WTC11 (cell line): Measurements from ENCODE around the gene NRF1. TPM values are rescaled to one million over a fixed set of nuclear protein-coding genes. Genes with fewer than 3 reads are reported as not detected.
A peak's percentile ranks its signal among the peaks of the same experiment; 100 is the strongest.

ENCODE experiments used
- ATAC-seq: fragments of 200-7000 bp; cut with Tn5 transposase; 2 replicates; pipeline ENCODE4 v1.10.0; 2021; ENCODE audit warnings: mild to moderate bottlenecking, moderate library complexity
- CTCF ChIA-PET: fragments of 300-600 bp; sonication (Branson Sonifier 250); formaldehyde crosslinking; loops from one replicate; lab custom pipeline; 2021; ENCODE audit warnings: antibody characterized with exemption; lab: Charles Lee
- POLR2A ChIA-PET: fragments of 350-600 bp; sonication (Branson Sonifier 250); formaldehyde crosslinking; loops from one replicate; lab custom pipeline; 2021; ENCODE audit warnings: antibody characterized with exemption; lab: Charles Lee
- DNase-seq: peaks from one replicate; pipeline ENCODE4 v3.0.0; 2021; ENCODE audit warnings: low spot score
- H3K27ac Mint-ChIP-seq: 2 replicates; pipeline ENCODE4 v1.8.0; 2021; ENCODE audit warnings: mixed read lengths
- H3K27me3 Mint-ChIP-seq: 2 replicates; pipeline ENCODE4 v1.8.0; 2021; ENCODE audit warnings: low read depth, mild to moderate bottlenecking, moderate library complexity, mixed read lengths
- H3K36me3 Mint-ChIP-seq: 2 replicates; pipeline ENCODE4 v1.8.0; 2021; ENCODE audit warnings: mixed read lengths
- H3K4me1 Mint-ChIP-seq: 2 replicates; pipeline ENCODE4 v1.8.0; 2022; ENCODE audit warnings: mixed read lengths
- H3K4me3 Mint-ChIP-seq: 2 replicates; pipeline ENCODE4 v1.8.0; 2021; ENCODE audit warnings: mild to moderate bottlenecking, moderate library complexity, mixed read lengths
- H3K9me3 Mint-ChIP-seq: 2 replicates; pipeline ENCODE4 v1.8.0; 2021; ENCODE audit warnings: mixed read lengths
- ESRRA ChIP-seq: sonication (generic); formaldehyde crosslinking; IDR thresholded peaks from 2 replicates; pipeline ENCODE4 v1.8.1; 2022; ENCODE audit warnings: mild to moderate bottlenecking, missing genetic modification reagents, borderline replicate concordance
- IRF2 ChIP-seq: sonication (generic); formaldehyde crosslinking; IDR thresholded peaks from 2 replicates; pipeline ENCODE4 v1.8.0; 2022; ENCODE audit warnings: low read depth, missing genetic modification reagents, borderline replicate concordance
- KAT7 ChIP-seq: sonication (generic); formaldehyde crosslinking; IDR thresholded peaks from 2 replicates; pipeline ENCODE4 v1.8.1; 2023; ENCODE audit warnings: missing genetic modification reagents, mild to moderate bottlenecking, borderline replicate concordance
- NR1H2 ChIP-seq: sonication (generic); formaldehyde crosslinking; IDR thresholded peaks from 2 replicates; pipeline ENCODE4 v1.9.0; 2021; ENCODE audit warnings: mild to moderate bottlenecking, moderate library complexity, missing genetic modification reagents
- TCF7 ChIP-seq: sonication (generic); formaldehyde crosslinking; IDR thresholded peaks from 2 replicates; pipeline ENCODE4 v1.8.0; 2022; ENCODE audit warnings: mild to moderate bottlenecking, low read depth, missing genetic modification reagents, moderate library complexity
- total RNA-seq: library from RNA; stranded (reverse); gene quantifications from 3 replicates; pipeline ENCODE4 v1.2.3, GENCODE V29; 2021
- TF ChIP-seq, protein P1 (sequence below): sonication (generic); formaldehyde crosslinking; IDR thresholded peaks from 2 replicates; pipeline ENCODE4 v1.8.1; 2022; ENCODE audit warnings: missing genetic modification reagents, borderline replicate concordance
- TF ChIP-seq, protein P2 (sequence below): fragments of 200-600 bp; IDR thresholded peaks from 2 replicates; pipeline ENCODE4 v1.8.0; 2022; ENCODE audit warnings: antibody characterized with exemption
- TF ChIP-seq, protein P3 (sequence below): fragments of 250-450 bp; sonication (Bioruptor Pico); conservative IDR thresholded peaks from 2 replicates; pipeline ENCODE4 v1.9.0; 2021; ENCODE audit warnings: mild to moderate bottlenecking
- TF ChIP-seq, protein P4 (sequence below): fragments of 250-450 bp; sonication (Bioruptor Pico); IDR thresholded peaks from 2 replicates; pipeline ENCODE4 v2.1.2; 2022; ENCODE audit warnings: mild to moderate bottlenecking, moderate library complexity
- TF ChIP-seq, protein P5 (sequence below): sonication (generic); formaldehyde crosslinking; IDR thresholded peaks from 2 replicates; pipeline ENCODE4 v1.8.0; 2022; ENCODE audit warnings: mild to moderate bottlenecking, missing genetic modification reagents
- TF ChIP-seq, protein P6 (sequence below): sonication (generic); formaldehyde crosslinking; IDR thresholded peaks from 2 replicates; pipeline ENCODE4 v1.8.1; 2022; ENCODE audit warnings: low read depth, mild to moderate bottlenecking, moderate library complexity, missing genetic modification reagents, borderline replicate concordance

The NRF1 gene
- total RNA-seq, 1 experiment from 2014 or later, result 16.4 TPM

DNA sequence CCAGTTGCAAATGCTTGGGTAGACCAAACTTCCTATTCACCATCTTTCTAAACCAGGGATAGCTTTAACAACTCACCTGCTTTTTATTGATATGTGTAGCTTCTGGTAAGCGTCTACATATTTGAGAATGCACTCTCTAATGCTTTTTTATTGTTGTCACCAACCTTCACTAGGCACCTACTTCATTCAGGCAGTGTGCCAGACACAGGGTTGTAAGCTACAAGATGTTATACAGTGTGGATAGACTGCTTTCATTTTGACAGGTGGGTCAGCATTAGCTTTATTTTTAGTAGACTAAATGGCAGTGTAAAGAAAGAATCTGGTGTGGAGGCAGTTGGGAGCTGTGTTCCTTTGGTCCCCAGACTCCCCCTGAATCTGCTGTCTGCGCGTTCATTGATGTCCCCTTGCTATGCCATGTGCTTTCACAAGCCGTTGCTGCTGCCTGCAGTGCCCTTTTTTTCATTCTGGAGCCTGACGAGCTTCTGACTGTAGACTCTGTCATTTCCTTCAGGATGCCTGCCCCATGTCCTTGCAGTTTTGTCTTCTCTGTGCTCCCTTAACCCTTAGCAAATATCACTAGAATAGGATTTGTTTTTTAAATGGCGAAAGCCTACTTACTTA is 32.1 kb downstream of the NRF1 start:
- no peak overlapping the region; the same call in 1 of the 2 replicates for H3K27ac Mint-ChIP-seq
- H3K27me3 Mint-ChIP-seq, result no peaks in the 10 kb centered on the region
- ATAC-seq, result no peak
- no peak overlapping the region for H3K4me3 Mint-ChIP-seq
- peaks cover 2% of the 10 kb centered on the region; the same call in 1 of the 2 replicates for H3K36me3 Mint-ChIP-seq
- H3K9me3 Mint-ChIP-seq, result no peaks in the 10 kb centered on the region; the same call in 1 of the 2 replicates
- ChIA-PET POLR2A (no interaction called here), CTCF (interaction anchor here (1.0 to 3.5 kb wide), 11 partner anchors 9 to 367 kb away, joined by 3 to 18 read pairs (median 7); partner anchors contain the start of gene STRIP2)
- TF ChIP-seq, protein P1, sequence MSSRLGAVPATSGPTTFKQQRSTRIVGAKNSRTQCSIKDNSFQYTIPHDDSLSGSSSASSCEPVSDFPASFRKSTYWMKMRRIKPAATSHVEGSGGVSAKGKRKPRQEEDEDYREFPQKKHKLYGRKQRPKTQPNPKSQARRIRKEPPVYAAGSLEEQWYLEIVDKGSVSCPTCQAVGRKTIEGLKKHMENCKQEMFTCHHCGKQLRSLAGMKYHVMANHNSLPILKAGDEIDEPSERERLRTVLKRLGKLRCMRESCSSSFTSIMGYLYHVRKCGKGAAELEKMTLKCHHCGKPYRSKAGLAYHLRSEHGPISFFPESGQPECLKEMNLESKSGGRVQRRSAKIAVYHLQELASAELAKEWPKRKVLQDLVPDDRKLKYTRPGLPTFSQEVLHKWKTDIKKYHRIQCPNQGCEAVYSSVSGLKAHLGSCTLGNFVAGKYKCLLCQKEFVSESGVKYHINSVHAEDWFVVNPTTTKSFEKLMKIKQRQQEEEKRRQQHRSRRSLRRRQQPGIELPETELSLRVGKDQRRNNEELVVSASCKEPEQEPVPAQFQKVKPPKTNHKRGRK (CRISPR knock-in tag), result no peak
- TF ChIP-seq ESRRA (CRISPR knock-in tag), result no peak
- TF ChIP-seq IRF2 (CRISPR knock-in tag), result no peak
- TF ChIP-seq KAT7, result no peak
- TF ChIP-seq NR1H2 (CRISPR knock-in tag), result no peak
- TF ChIP-seq, protein P2, sequence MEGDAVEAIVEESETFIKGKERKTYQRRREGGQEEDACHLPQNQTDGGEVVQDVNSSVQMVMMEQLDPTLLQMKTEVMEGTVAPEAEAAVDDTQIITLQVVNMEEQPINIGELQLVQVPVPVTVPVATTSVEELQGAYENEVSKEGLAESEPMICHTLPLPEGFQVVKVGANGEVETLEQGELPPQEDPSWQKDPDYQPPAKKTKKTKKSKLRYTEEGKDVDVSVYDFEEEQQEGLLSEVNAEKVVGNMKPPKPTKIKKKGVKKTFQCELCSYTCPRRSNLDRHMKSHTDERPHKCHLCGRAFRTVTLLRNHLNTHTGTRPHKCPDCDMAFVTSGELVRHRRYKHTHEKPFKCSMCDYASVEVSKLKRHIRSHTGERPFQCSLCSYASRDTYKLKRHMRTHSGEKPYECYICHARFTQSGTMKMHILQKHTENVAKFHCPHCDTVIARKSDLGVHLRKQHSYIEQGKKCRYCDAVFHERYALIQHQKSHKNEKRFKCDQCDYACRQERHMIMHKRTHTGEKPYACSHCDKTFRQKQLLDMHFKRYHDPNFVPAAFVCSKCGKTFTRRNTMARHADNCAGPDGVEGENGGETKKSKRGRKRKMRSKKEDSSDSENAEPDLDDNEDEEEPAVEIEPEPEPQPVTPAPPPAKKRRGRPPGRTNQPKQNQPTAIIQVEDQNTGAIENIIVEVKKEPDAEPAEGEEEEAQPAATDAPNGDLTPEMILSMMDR, result no peak
- peaks cover 37% of the 10 kb centered on the region for H3K4me1 Mint-ChIP-seq
- no peak for DNase-seq

DNA sequence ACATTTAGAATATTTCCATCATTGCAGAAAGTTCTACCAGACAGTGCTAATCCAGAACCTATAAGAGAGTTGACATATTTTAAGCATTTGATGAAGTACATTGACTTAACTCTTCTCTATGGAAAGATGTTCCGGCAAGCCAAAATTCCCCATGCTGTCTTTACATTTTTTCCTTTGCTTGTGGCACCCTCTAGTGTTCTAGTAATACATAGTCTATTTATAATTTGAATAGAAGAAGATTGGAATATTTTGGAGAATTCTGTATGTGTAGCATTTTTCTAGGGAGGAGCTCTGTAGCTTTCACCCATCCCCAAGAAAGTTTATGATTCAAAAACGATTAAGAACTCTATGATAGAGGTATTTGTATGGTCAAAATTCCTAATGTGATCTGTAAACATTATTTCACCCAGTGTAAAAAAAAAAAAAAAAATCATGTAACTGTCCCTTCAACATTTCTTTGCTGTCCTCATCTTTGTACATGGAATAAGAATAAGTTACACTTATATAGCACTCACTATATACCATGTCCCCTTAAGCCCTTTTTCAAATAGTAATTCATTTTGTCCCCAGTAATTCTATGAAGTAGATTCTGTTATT is 33.2 kb downstream of the NRF1 start:
- no peak for ATAC-seq
- no peak for DNase-seq
- no peaks in the 10 kb centered on the region; the same call in 1 of the 2 replicates for H3K9me3 Mint-ChIP-seq

DNA sequence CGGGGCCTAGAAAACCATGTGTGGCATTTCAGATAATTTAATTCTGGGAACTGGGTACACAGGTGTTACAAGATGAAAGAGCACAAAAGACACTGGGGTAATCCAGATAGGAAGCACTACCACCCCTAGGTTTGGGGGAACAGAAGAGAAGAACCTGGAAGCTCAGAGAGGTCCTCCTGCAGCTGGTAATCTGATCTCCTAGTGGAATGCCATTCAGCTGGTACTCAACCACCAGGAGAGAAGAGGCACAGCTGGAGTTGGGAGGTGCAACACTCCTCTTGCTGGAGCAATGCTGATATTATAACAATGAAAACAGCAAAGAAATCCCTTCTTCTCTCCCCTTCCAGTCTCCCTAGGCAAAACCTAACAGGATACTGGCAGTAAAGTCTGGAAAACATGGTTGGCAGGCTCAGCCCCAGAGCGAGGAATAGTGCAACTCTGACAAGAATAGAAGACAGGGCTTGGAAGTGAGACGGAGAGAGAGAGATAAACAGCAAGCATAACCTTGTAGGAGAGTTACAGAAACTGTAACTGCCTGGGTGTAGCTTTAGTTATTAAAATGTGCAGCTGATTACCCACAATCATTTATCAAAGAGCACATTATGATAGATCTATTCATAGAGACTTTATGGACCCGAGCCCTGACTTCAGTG is 35.0 kb downstream of the NRF1 start:
- Mint-ChIP-seq H3K4me1 (peaks cover 59% of the 10 kb centered on the region), H3K27ac (peak overlapping the region; percentile 99), H3K4me3 (peak overlapping the region; percentile 48), H3K36me3 (peaks cover 4% of the 10 kb centered on the region; the same call in 1 of the 2 replicates), H3K27me3 (no peaks in the 10 kb centered on the region), H3K9me3 (no peaks in the 10 kb centered on the region; the same call in 1 of the 2 replicates)
- ChIA-PET POLR2A (interaction anchor here (0.6 kb wide), 1 partner anchor 161 kb away, joined by 3 read pairs; no protein-coding TSS in a partner anchor), CTCF (interaction anchor here (0.9 to 1.6 kb wide), 6 partner anchors 11 to 278 kb away, joined by 3 to 9 read pairs (median 4); no protein-coding TSS in a partner anchor)
- peak; percentile 44 for DNase-seq
- ATAC-seq, result peak; percentile 87
- TF ChIP-seq, protein P3, sequence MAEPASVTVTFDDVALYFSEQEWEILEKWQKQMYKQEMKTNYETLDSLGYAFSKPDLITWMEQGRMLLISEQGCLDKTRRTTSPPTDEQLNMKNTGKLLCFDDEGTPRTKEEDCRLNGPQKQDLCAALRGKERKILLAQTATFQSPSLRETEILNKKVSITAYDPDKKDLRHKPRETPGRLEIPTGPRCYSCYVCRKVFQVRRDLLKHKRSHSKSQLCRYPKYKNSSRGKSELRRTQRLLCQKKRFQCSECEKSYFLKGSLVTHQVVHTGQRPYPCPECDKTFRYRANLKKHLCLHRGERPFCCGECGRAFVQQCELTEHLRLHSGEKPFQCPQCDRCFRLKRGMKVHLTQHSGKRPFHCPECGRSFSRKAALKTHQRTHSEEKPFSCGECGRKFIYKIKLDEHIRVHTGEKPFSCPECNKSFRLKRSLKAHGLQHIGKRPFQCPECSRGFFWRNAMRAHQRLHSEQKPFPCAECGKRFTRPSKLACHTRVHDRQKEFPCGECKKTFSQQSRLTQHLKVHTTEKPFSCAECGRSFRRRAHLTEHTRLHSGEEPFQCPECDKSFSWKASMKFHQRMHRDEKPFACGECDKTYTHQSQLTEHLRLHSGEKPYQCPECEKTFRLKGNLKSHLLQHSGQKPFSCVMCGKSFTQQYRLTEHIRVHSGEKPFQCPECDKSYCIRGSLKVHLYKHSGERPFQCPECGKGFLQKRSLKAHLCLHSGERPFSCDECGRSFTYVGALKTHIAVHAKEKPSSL (CRISPR knock-in tag), result no peak
- TF ChIP-seq TCF7 (CRISPR knock-in tag) (no peak), ESRRA (CRISPR knock-in tag) (no peak)
- TF ChIP-seq, protein P4, sequence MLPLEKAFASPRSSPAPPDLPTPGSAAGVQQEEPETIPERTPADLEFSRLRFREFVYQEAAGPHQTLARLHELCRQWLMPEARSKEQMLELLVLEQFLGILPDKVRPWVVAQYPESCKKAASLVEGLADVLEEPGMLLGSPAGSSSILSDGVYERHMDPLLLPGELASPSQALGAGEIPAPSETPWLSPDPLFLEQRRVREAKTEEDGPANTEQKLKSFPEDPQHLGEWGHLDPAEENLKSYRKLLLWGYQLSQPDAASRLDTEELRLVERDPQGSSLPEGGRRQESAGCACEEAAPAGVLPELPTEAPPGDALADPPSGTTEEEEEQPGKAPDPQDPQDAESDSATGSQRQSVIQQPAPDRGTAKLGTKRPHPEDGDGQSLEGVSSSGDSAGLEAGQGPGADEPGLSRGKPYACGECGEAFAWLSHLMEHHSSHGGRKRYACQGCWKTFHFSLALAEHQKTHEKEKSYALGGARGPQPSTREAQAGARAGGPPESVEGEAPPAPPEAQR (CRISPR knock-in tag), result no peak
- TF ChIP-seq, protein P5, sequence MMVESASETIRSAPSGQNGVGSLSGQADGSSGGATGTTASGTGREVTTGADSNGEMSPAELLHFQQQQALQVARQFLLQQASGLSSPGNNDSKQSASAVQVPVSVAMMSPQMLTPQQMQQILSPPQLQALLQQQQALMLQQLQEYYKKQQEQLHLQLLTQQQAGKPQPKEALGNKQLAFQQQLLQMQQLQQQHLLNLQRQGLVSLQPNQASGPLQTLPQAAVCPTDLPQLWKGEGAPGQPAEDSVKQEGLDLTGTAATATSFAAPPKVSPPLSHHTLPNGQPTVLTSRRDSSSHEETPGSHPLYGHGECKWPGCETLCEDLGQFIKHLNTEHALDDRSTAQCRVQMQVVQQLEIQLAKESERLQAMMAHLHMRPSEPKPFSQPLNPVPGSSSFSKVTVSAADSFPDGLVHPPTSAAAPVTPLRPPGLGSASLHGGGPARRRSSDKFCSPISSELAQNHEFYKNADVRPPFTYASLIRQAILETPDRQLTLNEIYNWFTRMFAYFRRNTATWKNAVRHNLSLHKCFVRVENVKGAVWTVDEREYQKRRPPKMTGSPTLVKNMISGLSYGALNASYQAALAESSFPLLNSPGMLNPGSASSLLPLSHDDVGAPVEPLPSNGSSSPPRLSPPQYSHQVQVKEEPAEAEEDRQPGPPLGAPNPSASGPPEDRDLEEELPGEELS, result no peak

More for the DNA sequence above, 33.2 kb downstream of the NRF1 start:
- ChIA-PET CTCF (interaction anchor here (0.6 to 3.5 kb wide), 4 partner anchors 37 to 339 kb away, joined by 3 to 18 read pairs (median 8); no protein-coding TSS in a partner anchor), POLR2A (no interaction called here)
- TF ChIP-seq, protein P6, sequence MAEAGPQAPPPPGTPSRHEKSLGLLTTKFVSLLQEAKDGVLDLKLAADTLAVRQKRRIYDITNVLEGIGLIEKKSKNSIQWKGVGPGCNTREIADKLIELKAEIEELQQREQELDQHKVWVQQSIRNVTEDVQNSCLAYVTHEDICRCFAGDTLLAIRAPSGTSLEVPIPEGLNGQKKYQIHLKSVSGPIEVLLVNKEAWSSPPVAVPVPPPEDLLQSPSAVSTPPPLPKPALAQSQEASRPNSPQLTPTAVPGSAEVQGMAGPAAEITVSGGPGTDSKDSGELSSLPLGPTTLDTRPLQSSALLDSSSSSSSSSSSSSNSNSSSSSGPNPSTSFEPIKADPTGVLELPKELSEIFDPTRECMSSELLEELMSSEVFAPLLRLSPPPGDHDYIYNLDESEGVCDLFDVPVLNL (CRISPR knock-in tag), result no peak
- TF ChIP-seq, protein P2, result peak; percentile 24; the same call in 1 of the 2 replicates
- H3K27ac Mint-ChIP-seq, result no peak overlapping the region
- no peak overlapping the region for H3K4me3 Mint-ChIP-seq
- peaks cover 4% of the 10 kb centered on the region; the same call in 1 of the 2 replicates for H3K36me3 Mint-ChIP-seq
- no peaks in the 10 kb centered on the region for H3K27me3 Mint-ChIP-seq
- H3K4me1 Mint-ChIP-seq, result peaks cover 44% of the 10 kb centered on the region
